Stimulated activated CD4-positive, alpha-beta T cell treated with anti-CD3 and anti-CD28 coated beads, Interleukin-4, amount 100 ng/mL, for 4 hours (primary cell): Measurements from ENCODE around the gene ABHD17C.
"Not testable (repeated sequence)": the region's sequence is repeated elsewhere in the genome, so short reads cannot be mapped to it uniquely, and the experiment has no call there.

Experiments
- DNase-seq, 2 experiments: peaks; one replicate each; pipeline ENCODE4 v3.0.0-alpha.2; 2020

The ABHD17C gene

GRCh38 chr15:80732818-80733217, 37.7 kb downstream of the ABHD17C start:
- DNase-seq: no peak

- no peak for DNase-seq
Observed at GRCh38 chr15:80733460-80733859, 38.4 kb downstream of the ABHD17C start.

- DNase-seq: no peak
Observed at GRCh38 chr15:80735344-80735743, 40.2 kb downstream of the ABHD17C start.

- no peak for DNase-seq
Observed at GRCh38 chr15:80736560-80736959, 41.5 kb downstream of the ABHD17C start.

GRCh38 chr15:80739919-80740318, 44.8 kb downstream of the ABHD17C start:
- no peak for DNase-seq

- DNase-seq: no peak
Observed at GRCh38 chr15:80742081-80742480, 47.0 kb downstream of the ABHD17C start.

- no peak for DNase-seq
Observed at GRCh38 chr15:80743189-80743833, 48.2 kb downstream of the ABHD17C start.

- no peak for DNase-seq
Observed at GRCh38 chr15:80744415-80744814, 49.3 kb downstream of the ABHD17C start.

GRCh38 chr15:80744826-80745225, 49.7 kb downstream of the ABHD17C start:
- DNase-seq: no peak

- no peak for DNase-seq
Observed at GRCh38 chr15:80745888-80746287, 50.8 kb downstream of the ABHD17C start.

- DNase-seq: no peak
Observed at GRCh38 chr15:80747317-80748053, 52.4 kb downstream of the ABHD17C start.

- DNase-seq: no peak
Observed at GRCh38 chr15:80749589-80749988, 54.5 kb downstream of the ABHD17C start.

- no peak for DNase-seq
Observed at GRCh38 chr15:80750575-80750974, 55.5 kb downstream of the ABHD17C start.

GRCh38 chr15:80752204-80752603, 57.1 kb downstream of the ABHD17C start:
- no peak for DNase-seq

GRCh38 chr15:80753161-80753560, 58.1 kb downstream of the ABHD17C start:
- no peak for DNase-seq

GRCh38 chr15:80754014-80754413, 58.9 kb downstream of the ABHD17C start:
- DNase-seq: no peak

- DNase-seq: no peak
Observed at GRCh38 chr15:80755885-80756284, 60.8 kb downstream of the ABHD17C start.

- DNase-seq: no peak
Observed at GRCh38 chr15:80758130-80758745, 63.1 kb downstream of the ABHD17C start.

- DNase-seq: no peak
Observed at GRCh38 chr15:80760960-80761359, 65.8 kb downstream of the ABHD17C start.

- no peak for DNase-seq
Observed at GRCh38 chr15:80761754-80762153, 66.6 kb downstream of the ABHD17C start.

GRCh38 chr15:80763235-80763634, 68.1 kb downstream of the ABHD17C start:
- not testable (repeated sequence) for DNase-seq

GRCh38 chr15:80764535-80764934, 69.4 kb downstream of the ABHD17C start:
- DNase-seq: no peak

GRCh38 chr15:80766275-80766674, 71.2 kb downstream of the ABHD17C start:
- no peak for DNase-seq

- DNase-seq: no peak
Observed at GRCh38 chr15:80768158-80768557, 73.0 kb downstream of the ABHD17C start.
